HFFc6 (cell line): ENCODE measurements around the gene GATAD2A. TPM values are rescaled to one million over a fixed set of nuclear protein-coding genes. Genes with fewer than 3 reads are reported as not detected.

ENCODE experiments used
- DNase-seq: peaks from one replicate; pipeline ENCODE4 v3.0.0-alpha.2; 2018
- H3K27ac Mint-ChIP-seq: 2 replicates; pipeline ENCODE4 v1.8.0; 2020; ENCODE audit warnings: mild to moderate bottlenecking, mixed read lengths
- H3K27me3 Mint-ChIP-seq: 2 replicates; pipeline ENCODE4 v1.8.0; 2021; ENCODE audit warnings: mild to moderate bottlenecking, moderate library complexity, mixed read lengths; ENCODE audit not compliant: insufficient read depth
- H3K36me3 Mint-ChIP-seq: 2 replicates; pipeline ENCODE4 v1.8.0; 2021; ENCODE audit warnings: low read depth, mixed read lengths
- H3K4me1 Mint-ChIP-seq: 2 replicates; pipeline ENCODE4 v1.8.0; 2020; ENCODE audit warnings: low read depth, mixed read lengths
- H3K4me3 Mint-ChIP-seq: 2 replicates; pipeline ENCODE4 v1.8.0; 2020; ENCODE audit warnings: mild to moderate bottlenecking, moderate library complexity, mixed read lengths
- H3K9me3 Mint-ChIP-seq: 2 replicates; pipeline ENCODE4 v1.8.0; 2020; ENCODE audit warnings: mild to moderate bottlenecking, mixed read lengths
- CTCF ChIP-seq: fragments of 200-600 bp; sonication (generic); IDR thresholded peaks from 2 replicates; pipeline ENCODE4 v1.5.0; 2021; ENCODE audit warnings: antibody characterized with exemption, mild to moderate bottlenecking
- total RNA-seq, 6 experiments: library from RNA; stranded (reverse); fragmentation: NEBNext Ultra II Directional; extraction: Animal tissue kit (Norgen Biotek cat#: 25700); gene quantifications; 2 replicates in 1 of 6; 3 replicates in 5 of 6; pipeline ENCODE4 v1.2.3, GENCODE V29; 2021

GATAD2A gene
- total RNA-seq, 6 experiments from 2014 or later, result 107 to 123 (median 112) TPM

- H3K27me3 Mint-ChIP-seq, result peaks cover 6% of the 10 kb centered on the region
- H3K27ac Mint-ChIP-seq, result no peak overlapping the region
- no peaks in the 10 kb centered on the region for H3K36me3 Mint-ChIP-seq
- DNase-seq, result no peak
- peaks cover 23% of the 10 kb centered on the region for H3K4me1 Mint-ChIP-seq
- no peak overlapping the region for H3K4me3 Mint-ChIP-seq
- no peaks in the 10 kb centered on the region for H3K9me3 Mint-ChIP-seq
- peak; percentile 8; the same call in 1 of the 2 replicates for TF ChIP-seq CTCF
Measured at GRCh38 chr19:19529783-19530422, 124.4 kb downstream of the GATAD2A start.

- H3K9me3 Mint-ChIP-seq, result no peaks in the 10 kb centered on the region
- no peak overlapping the region for H3K4me3 Mint-ChIP-seq
- H3K4me1 Mint-ChIP-seq, result peaks cover 23% of the 10 kb centered on the region
- DNase-seq, result no peak
- no peak overlapping the region; the same call in 1 of the 2 replicates for H3K27ac Mint-ChIP-seq
- H3K27me3 Mint-ChIP-seq, result peaks cover 6% of the 10 kb centered on the region
- TF ChIP-seq CTCF, result no peak; the same call in 1 of the 2 replicates
- H3K36me3 Mint-ChIP-seq, result no peaks in the 10 kb centered on the region
Measured at GRCh38 chr19:19530423-19530804, 124.9 kb downstream of the GATAD2A start.

- Mint-ChIP-seq H3K4me1 (peaks cover 23% of the 10 kb centered on the region), H3K27me3 (peaks cover 6% of the 10 kb centered on the region), H3K27ac (peak overlapping the region; percentile 43), H3K4me3 (no peak overlapping the region), H3K9me3 (no peaks in the 10 kb centered on the region), H3K36me3 (no peaks in the 10 kb centered on the region)
- TF ChIP-seq CTCF, result no peak
- no peak for DNase-seq
Measured at GRCh38 chr19:19530889-19531288, 125.4 kb downstream of the GATAD2A start.

GRCh38 chr19:19531951-19532805 is 126.7 kb downstream of the GATAD2A start:
- Mint-ChIP-seq H3K4me3 (no peak overlapping the region), H3K9me3 (no peaks in the 10 kb centered on the region), H3K27me3 (peaks cover 6% of the 10 kb centered on the region), H3K4me1 (peaks cover 23% of the 10 kb centered on the region), H3K36me3 (no peaks in the 10 kb centered on the region), H3K27ac (no peak overlapping the region)
- peak; percentile 49 for DNase-seq
- TF ChIP-seq CTCF, result peak; percentile 98

GRCh38 chr19:19532806-19533701 is 127.6 kb downstream of the GATAD2A start:
- Mint-ChIP-seq H3K27ac (no peak overlapping the region), H3K36me3 (no peaks in the 10 kb centered on the region), H3K27me3 (peaks cover 6% of the 10 kb centered on the region), H3K4me3 (no peak overlapping the region), H3K9me3 (no peaks in the 10 kb centered on the region), H3K4me1 (peaks cover 23% of the 10 kb centered on the region)
- TF ChIP-seq CTCF, result no peak
- no peak for DNase-seq
